Sigmoid colon (tissue), 3 donors: Measurements from ENCODE around the gene MGST2.

Experiments
- POLR2A ChIP-seq, 2 donors: fragments of 450-650 bp; IDR thresholded peaks; one replicate each; pipeline ENCODE4 v1.6.1; 2016; ENCODE audit warnings: antibody characterized with exemption in 2 of 2, mild to moderate bottlenecking in 2 of 2, moderate library complexity in 2 of 2
- TF ChIP-seq, protein P1 (sequence below), 4 experiments: fragments of 450-650 bp in 3 of 4; fragments of 200-600 bp in 1 of 4; IDR thresholded peaks; one replicate each; pipeline ENCODE4 v1.5.1; 2016 to 2019; ENCODE audit warnings: antibody characterized with exemption in 4 of 4, mild to moderate bottlenecking in 3 of 4, moderate library complexity in 2 of 4

DNA sequence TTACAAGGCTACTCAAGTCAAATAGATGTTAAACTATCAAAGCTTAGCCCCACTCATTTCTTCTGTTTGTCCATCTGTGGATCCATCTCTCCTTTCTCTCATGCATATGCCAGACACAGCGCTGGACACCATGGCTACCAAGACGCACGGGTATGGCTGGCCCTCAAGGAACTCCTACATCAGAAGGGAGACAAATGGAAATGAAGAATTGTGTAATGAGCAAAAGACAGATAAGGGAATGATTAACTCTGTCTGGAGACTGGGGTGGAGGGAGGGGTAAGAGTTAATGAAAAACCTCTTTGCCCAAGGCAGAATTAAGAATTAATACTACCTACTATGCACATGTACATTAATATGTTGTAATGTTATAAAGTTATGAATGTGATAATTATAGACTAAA is 88.1 kb downstream of the MGST2 start:
- no peak for TF ChIP-seq POLR2A (IDR thresholded peaks at IDR 0.05)
- TF ChIP-seq, protein P1, sequence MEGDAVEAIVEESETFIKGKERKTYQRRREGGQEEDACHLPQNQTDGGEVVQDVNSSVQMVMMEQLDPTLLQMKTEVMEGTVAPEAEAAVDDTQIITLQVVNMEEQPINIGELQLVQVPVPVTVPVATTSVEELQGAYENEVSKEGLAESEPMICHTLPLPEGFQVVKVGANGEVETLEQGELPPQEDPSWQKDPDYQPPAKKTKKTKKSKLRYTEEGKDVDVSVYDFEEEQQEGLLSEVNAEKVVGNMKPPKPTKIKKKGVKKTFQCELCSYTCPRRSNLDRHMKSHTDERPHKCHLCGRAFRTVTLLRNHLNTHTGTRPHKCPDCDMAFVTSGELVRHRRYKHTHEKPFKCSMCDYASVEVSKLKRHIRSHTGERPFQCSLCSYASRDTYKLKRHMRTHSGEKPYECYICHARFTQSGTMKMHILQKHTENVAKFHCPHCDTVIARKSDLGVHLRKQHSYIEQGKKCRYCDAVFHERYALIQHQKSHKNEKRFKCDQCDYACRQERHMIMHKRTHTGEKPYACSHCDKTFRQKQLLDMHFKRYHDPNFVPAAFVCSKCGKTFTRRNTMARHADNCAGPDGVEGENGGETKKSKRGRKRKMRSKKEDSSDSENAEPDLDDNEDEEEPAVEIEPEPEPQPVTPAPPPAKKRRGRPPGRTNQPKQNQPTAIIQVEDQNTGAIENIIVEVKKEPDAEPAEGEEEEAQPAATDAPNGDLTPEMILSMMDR (IDR thresholded peaks at IDR 0.05) = no peak
